Activated CD4-positive, alpha-beta T cell treated with anti-CD3 and anti-CD28 coated beads for 36 hours (primary cell): Measurements from ENCODE around the gene LRRC38. TPM values are rescaled to one million over a fixed set of nuclear protein-coding genes. Genes with fewer than 3 reads are reported as not detected.

ENCODE experiments used
- ATAC-seq: fragments of 200-7000 bp; cut with Tn5 transposase; one replicate; pipeline ENCODE4 v1.10.0; 2021; ENCODE audit warnings: mild to moderate bottlenecking, moderate library complexity
- CTCF ChIA-PET: fragments of 350-600 bp; sonication (Branson Sonifier 250); formaldehyde crosslinking; loops from one replicate; lab custom pipeline; 2021; ENCODE audit warnings: antibody characterized with exemption; lab: Charles Lee
- POLR2A ChIA-PET: fragments of 350-600 bp; sonication (Branson Sonifier 250); formaldehyde crosslinking; loops from one replicate; lab custom pipeline; 2021; ENCODE audit warnings: antibody characterized with exemption, inconsistent platforms; lab: Charles Lee
- DNase-seq: peaks from one replicate; pipeline ENCODE4 v3.0.0-alpha.2; 2020
- H3K27ac Mint-ChIP-seq: one replicate; pipeline ENCODE4 v1.8.0; 2021; ENCODE audit warnings: mixed read lengths
- H3K27me3 Mint-ChIP-seq: one replicate; pipeline ENCODE4 v1.8.0; 2021; ENCODE audit warnings: mixed read lengths
- H3K36me3 Mint-ChIP-seq: one replicate; pipeline ENCODE4 v1.8.0; 2021; ENCODE audit warnings: low read depth, mixed read lengths
- H3K4me1 Mint-ChIP-seq: one replicate; pipeline ENCODE4 v1.8.0; 2021; ENCODE audit warnings: mixed read lengths
- H3K4me3 Mint-ChIP-seq: one replicate; pipeline ENCODE4 v1.8.0; 2021; ENCODE audit warnings: mild to moderate bottlenecking, moderate library complexity, mixed read lengths
- H3K9me3 Mint-ChIP-seq: one replicate; pipeline ENCODE4 v1.8.0; 2021; ENCODE audit warnings: low read depth, mixed read lengths
- intact Hi-C, 2 experiments: fragments of 100-400 bp; cut with DNase I in 1 of 2; cut with micrococcal nuclease in 1 of 2; formaldehyde crosslinking; loops; one replicate each; pipeline versions ENCODE4 v1.14.2 to v1.15.1; 2022 to 2024; cut with DNase I, micrococcal nuclease
- total RNA-seq, 2 experiments: library from RNA; stranded (reverse); gene quantifications; one replicate each; pipeline ENCODE4 v1.2.3, GENCODE V29; 2021

The LRRC38 gene
- total RNA-seq, 2 experiments from 2014 or later = not detected

DNA sequence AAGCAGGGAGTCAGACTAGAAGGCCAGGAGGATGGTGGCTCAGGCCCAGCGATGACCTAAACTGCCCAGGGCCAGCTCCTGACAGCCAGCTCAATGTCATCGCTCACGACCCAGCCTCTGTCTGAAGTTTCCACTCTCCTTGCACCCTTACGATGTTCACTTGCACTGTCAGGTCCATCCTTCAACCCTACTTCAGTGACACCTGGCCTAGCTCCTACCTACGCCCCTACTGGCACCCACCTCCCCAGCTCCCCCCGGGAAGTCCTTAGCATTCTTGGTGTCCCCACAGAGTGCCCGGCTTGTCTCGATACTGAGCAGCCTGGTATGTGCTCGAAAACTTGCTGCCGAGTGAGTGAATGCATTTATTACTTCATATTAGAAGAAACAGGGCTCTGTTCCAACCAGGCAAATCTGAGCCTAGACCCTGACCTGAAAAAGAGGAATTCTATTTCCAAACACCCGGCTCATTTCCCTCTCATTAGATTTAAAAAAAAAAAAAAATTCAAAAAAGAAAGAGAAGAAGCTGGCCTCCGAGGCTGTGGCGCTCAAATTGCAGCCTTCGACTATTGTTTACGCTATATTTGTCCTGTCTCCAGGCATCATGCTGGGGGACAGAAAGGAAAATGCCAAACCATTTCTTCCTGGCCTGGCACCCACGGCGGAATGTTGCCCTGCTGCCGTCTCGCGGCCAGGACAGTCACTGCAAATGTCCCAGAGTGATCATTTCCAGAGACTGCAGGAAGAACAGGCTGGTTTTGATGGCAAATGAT lies 29.8 kb upstream of the LRRC38 start:
- H3K27me3 Mint-ChIP-seq = peaks cover 14% of the 10 kb centered on the region
- intact Hi-C loops = no loop called here
- ATAC-seq = no peak
- ChIA-PET CTCF (no interaction called here), POLR2A (no interaction called here)
- no peaks in the 10 kb centered on the region for H3K4me1 Mint-ChIP-seq
- no peaks in the 10 kb centered on the region for H3K36me3 Mint-ChIP-seq
- DNase-seq = no peak
- no peak overlapping the region for H3K27ac Mint-ChIP-seq
- no peaks in the 10 kb centered on the region for H3K9me3 Mint-ChIP-seq
- no peak overlapping the region for H3K4me3 Mint-ChIP-seq

DNA sequence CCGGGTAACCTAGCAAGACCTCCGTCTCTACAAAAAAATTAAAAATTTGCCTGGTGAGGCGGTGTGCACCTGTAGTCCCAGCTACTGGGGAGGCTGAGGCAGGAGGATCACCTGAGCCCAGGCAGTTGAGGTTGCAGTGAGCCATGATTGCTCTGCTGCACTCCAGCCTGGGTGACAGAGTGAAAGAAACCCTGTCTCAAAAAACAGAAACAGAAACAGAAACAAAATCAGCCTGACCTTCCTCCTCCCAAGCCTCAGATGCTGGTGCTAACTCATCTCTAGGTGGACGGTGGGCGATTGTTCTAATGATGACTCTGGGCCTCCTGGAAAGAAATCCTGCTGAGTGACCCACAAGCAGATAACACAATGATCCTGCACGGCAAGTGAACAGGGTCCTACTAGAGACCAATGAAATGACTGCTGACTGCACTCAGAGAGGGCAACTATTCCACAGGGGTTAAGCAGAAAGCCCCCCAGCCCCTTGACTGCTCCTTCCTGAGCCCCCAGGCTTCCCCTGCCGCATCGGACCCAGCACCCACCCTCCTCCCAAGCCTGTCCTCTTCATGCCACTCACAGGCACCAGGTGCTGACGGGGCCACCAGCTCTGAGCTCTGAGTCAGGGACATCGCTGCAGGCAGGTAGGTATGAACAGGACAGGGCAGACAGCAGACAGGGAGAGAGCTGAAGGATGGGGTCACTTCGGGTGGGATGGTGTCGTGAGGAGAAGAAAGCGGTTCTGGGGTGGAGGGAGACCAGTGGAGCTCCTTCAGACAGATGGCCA lies 27.8 kb upstream of the LRRC38 start:
- ChIA-PET CTCF (interaction anchor here (0.6 kb wide), 1 partner anchor 29 kb away, joined by 3 read pairs; no protein-coding TSS in a partner anchor), POLR2A (no interaction called here)
- Mint-ChIP-seq H3K27ac (no peak overlapping the region), H3K9me3 (no peaks in the 10 kb centered on the region), H3K4me1 (no peaks in the 10 kb centered on the region), H3K36me3 (no peaks in the 10 kb centered on the region), H3K4me3 (no peak overlapping the region), H3K27me3 (peaks cover 9% of the 10 kb centered on the region)
- intact Hi-C loops = no loop called here
- no peak for ATAC-seq
- DNase-seq = no peak

DNA sequence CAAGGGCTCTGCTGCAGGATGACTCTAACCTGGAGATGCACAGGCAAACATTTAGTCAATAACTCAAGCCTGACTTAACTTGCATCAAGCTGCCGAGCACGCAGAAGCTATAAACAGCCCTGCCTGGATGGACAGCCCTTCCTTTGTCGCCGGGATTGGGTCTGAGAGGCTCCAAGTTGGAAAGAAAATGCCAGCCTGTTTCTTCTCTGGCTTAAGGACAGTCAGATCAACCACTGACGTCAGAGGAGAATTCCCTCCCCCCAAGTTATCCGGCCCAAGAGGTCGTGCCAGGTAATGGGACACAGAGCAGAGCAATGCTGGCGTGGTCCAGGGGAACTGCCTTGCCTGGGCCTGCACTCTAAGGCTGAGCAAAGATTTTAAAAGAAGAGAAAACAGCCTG lies 27.1 kb upstream of the LRRC38 start:
- no peak overlapping the region for H3K27ac Mint-ChIP-seq
- no peaks in the 10 kb centered on the region for H3K9me3 Mint-ChIP-seq
- CTCF ChIA-PET = no interaction called here
- H3K4me1 Mint-ChIP-seq = no peaks in the 10 kb centered on the region
- DNase-seq = no peak
- H3K4me3 Mint-ChIP-seq = no peak overlapping the region
- intact Hi-C loops = no loop called here
- POLR2A ChIA-PET = no interaction called here
- peaks cover 5% of the 10 kb centered on the region for H3K27me3 Mint-ChIP-seq
- H3K36me3 Mint-ChIP-seq = no peaks in the 10 kb centered on the region
- ATAC-seq = no peak

- H3K27me3 Mint-ChIP-seq = peaks cover 2% of the 10 kb centered on the region
- no peak overlapping the region for H3K27ac Mint-ChIP-seq
- DNase-seq = no peak
- POLR2A ChIA-PET = no interaction called here
- no peaks in the 10 kb centered on the region for H3K36me3 Mint-ChIP-seq
- intact Hi-C loops = no loop called here
- no peaks in the 10 kb centered on the region for H3K9me3 Mint-ChIP-seq
- CTCF ChIA-PET = interaction anchor here (0.7 kb wide), 1 partner anchor 478 kb away, joined by 3 read pairs; no protein-coding TSS in a partner anchor
- no peaks in the 10 kb centered on the region for H3K4me1 Mint-ChIP-seq
- no peak for ATAC-seq
- H3K4me3 Mint-ChIP-seq = no peak overlapping the region
Observed at GRCh38 chr1:13539683-13540082, 25.9 kb upstream of the LRRC38 start.

- ChIA-PET POLR2A (no interaction called here), CTCF (interaction anchor here (0.7 kb wide), 1 partner anchor 478 kb away, joined by 3 read pairs; no protein-coding TSS in a partner anchor)
- no peaks in the 10 kb centered on the region for H3K36me3 Mint-ChIP-seq
- intact Hi-C loops = no loop called here
- peaks cover 2% of the 10 kb centered on the region for H3K27me3 Mint-ChIP-seq
- ATAC-seq = no peak
- H3K4me1 Mint-ChIP-seq = no peaks in the 10 kb centered on the region
- DNase-seq = no peak
- H3K27ac Mint-ChIP-seq = no peak overlapping the region
- no peak overlapping the region for H3K4me3 Mint-ChIP-seq
- no peaks in the 10 kb centered on the region for H3K9me3 Mint-ChIP-seq
Observed at GRCh38 chr1:13538832-13539231, 25.0 kb upstream of the LRRC38 start.

DNA sequence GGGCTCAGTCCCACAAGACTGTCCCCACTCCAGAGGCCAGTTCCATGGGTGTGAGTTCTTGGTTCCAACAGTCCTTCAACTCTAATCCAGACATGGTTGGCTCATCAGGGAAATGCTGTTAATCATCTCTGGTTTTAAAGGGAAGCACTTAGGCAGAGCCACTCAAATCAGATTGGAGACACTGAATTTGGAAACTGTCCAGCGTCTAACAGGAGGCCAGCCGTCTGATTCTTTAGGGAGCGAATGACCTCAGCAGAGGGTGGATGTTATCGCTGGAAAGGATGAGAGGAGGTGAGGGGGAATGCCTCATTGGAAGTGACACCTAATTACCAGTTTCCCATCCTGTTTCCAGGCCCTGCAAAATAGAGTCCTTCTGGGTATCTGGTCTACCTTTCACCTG lies 22.8 kb upstream of the LRRC38 start:
- Mint-ChIP-seq H3K27ac (no peak overlapping the region), H3K4me3 (no peak overlapping the region), H3K36me3 (no peaks in the 10 kb centered on the region), H3K9me3 (no peaks in the 10 kb centered on the region), H3K4me1 (no peaks in the 10 kb centered on the region), H3K27me3 (peaks cover 2% of the 10 kb centered on the region)
- intact Hi-C loops = no loop called here
- ATAC-seq = no peak
- DNase-seq = no peak
- ChIA-PET POLR2A (no interaction called here), CTCF (no interaction called here)

GRCh38 chr1:13535227-13535626 lies 21.4 kb upstream of the LRRC38 start:
- no peak overlapping the region for H3K4me3 Mint-ChIP-seq
- intact Hi-C loops = no loop called here
- no peaks in the 10 kb centered on the region for H3K27me3 Mint-ChIP-seq
- CTCF ChIA-PET = no interaction called here
- H3K27ac Mint-ChIP-seq = no peak overlapping the region
- H3K4me1 Mint-ChIP-seq = peaks cover 3% of the 10 kb centered on the region
- DNase-seq = no peak
- no peak for ATAC-seq
- no peaks in the 10 kb centered on the region for H3K9me3 Mint-ChIP-seq
- H3K36me3 Mint-ChIP-seq = no peaks in the 10 kb centered on the region
- POLR2A ChIA-PET = no interaction called here

GRCh38 chr1:13528320-13528719 lies 14.5 kb upstream of the LRRC38 start:
- H3K27ac Mint-ChIP-seq = no peak overlapping the region
- DNase-seq (no peak), ATAC-seq (no peak)
- no peak overlapping the region for H3K4me3 Mint-ChIP-seq
- H3K36me3 Mint-ChIP-seq = no peaks in the 10 kb centered on the region
- H3K27me3 Mint-ChIP-seq = peaks cover 6% of the 10 kb centered on the region
- POLR2A ChIA-PET = no interaction called here
- H3K4me1 Mint-ChIP-seq = peaks cover 5% of the 10 kb centered on the region
- intact Hi-C loops = no loop called here
- CTCF ChIA-PET = no interaction called here
- peaks cover 2% of the 10 kb centered on the region for H3K9me3 Mint-ChIP-seq

GRCh38 chr1:13523780-13524477 lies 10.1 kb upstream of the LRRC38 start:
- ChIA-PET CTCF (no interaction called here), POLR2A (no interaction called here)
- H3K36me3 Mint-ChIP-seq = no peaks in the 10 kb centered on the region
- no peak for DNase-seq
- H3K27me3 Mint-ChIP-seq = peaks cover 9% of the 10 kb centered on the region
- no peak overlapping the region for H3K27ac Mint-ChIP-seq
- no peak for ATAC-seq
- no peak overlapping the region for H3K4me3 Mint-ChIP-seq
- H3K4me1 Mint-ChIP-seq = no peaks in the 10 kb centered on the region
- intact Hi-C loops = no loop called here
- peaks cover 2% of the 10 kb centered on the region for H3K9me3 Mint-ChIP-seq

DNA sequence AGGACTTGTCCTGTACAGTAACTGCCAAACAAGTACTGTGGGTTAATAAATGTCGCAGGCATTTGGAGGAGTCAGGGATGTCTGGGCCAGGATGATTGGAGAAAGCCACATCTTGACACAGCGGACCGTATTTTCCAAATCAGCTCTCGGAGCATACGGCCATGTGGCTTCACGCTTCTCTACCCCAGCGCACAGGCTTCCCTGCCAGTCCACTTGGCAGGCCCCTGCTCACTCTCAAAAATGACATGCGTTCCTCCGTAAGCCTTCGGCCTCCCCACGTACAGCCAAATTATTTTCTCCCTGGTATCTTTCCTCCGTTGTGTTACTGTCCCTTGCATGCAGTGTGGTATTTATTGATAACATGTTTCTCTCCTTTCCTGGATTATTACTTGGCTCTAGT lies 7.2 kb upstream of the LRRC38 start:
- no peaks in the 10 kb centered on the region for H3K4me1 Mint-ChIP-seq
- ATAC-seq (no peak), DNase-seq (no peak)
- peaks cover 2% of the 10 kb centered on the region for H3K9me3 Mint-ChIP-seq
- POLR2A ChIA-PET = no interaction called here
- H3K27ac Mint-ChIP-seq = no peak overlapping the region
- CTCF ChIA-PET = no interaction called here
- H3K36me3 Mint-ChIP-seq = no peaks in the 10 kb centered on the region
- H3K27me3 Mint-ChIP-seq = peaks cover 29% of the 10 kb centered on the region
- no peak overlapping the region for H3K4me3 Mint-ChIP-seq
- intact Hi-C loops = no loop called here

DNA sequence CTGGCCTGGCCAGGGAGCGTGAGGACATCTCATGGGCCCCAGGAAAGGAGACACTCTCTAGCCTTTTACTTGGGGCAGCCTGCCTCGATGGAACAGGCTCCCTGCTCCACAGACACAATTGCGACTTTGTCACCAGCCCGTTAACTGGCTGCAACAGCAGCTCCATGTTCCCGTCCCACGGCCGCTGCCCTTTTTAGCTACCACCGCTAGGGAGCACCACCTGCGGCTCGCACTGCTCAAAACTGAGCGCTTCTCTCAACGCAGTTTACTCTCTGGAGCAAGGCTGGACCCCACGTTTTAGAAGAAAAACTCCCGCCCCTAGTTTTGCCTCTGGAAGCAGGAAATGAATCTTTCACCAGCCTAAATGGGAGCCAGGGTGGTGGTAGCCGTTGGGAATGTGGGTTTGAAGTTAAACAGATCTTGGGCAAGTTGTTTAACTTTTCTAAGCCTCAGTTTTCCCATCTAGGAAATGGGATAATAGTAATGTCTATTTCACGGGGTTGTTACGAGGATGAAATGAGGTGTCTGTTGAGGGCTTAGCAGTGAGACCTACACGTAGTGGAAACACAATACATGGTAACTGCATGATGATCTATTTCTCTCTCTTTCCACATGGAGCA lies 3.5 kb upstream of the LRRC38 start:
- Mint-ChIP-seq H3K9me3 (no peaks in the 10 kb centered on the region), H3K4me3 (no peak overlapping the region), H3K36me3 (no peaks in the 10 kb centered on the region), H3K27ac (no peak overlapping the region), H3K27me3 (peaks cover 39% of the 10 kb centered on the region), H3K4me1 (no peaks in the 10 kb centered on the region)
- ATAC-seq (peak; percentile 44), DNase-seq (peak; percentile 62)
- intact Hi-C loops = loop anchor here in 1 of 2 experiments (10.0 kb wide), 1 partner anchor 447 kb away; no protein-coding TSS in a partner anchor
- CTCF ChIA-PET = interaction anchor here (0.6 kb wide), 1 partner anchor 59 kb away, joined by 3 read pairs; no protein-coding TSS in a partner anchor
- POLR2A ChIA-PET = no interaction called here
